K562 (cell line): ENCODE data around the gene TMEM88. TPM values are rescaled to one million over a fixed set of nuclear protein-coding genes. Genes with fewer than 3 reads are reported as not detected.

Experiments used
- ATAC-seq: fragments of 200-7000 bp; cut with Tn5 transposase; 3 replicates; pipeline ENCODE4 v1.9.1; 2020; ENCODE audit warnings: moderate library complexity
- BruUV-seq: library from RNA; stranded (reverse); fragments of 400-500 nt; replicated peaks from 2 replicates; lab custom pipeline; 2021; lab: Mats Ljungman, UMichigan
- CTCF ChIA-PET: fragments of 300-600 bp; formaldehyde crosslinking; extraction: SDS; loops from one replicate; lab custom pipeline; 2021; ENCODE audit warnings: low intra/inter-chr PET ratio; lab: Yijun Ruan, JAX
- POLR2A ChIA-PET: fragments of 300-600, 350-650 bp; sonication (Branson Sonifier 250); formaldehyde crosslinking; extraction: SDS; loops from one replicate; lab custom pipeline; 2021; ENCODE audit warnings: antibody characterized with exemption, inconsistent platforms; lab: Yijun Ruan, JAX
- DNase-seq, 4 experiments: peaks; one replicate each; pipeline versions ENCODE4 v3.0.0 to v3.0.0-alpha.2; 2011 to 2018; ENCODE audit warnings: low spot score in 3 of 4, mixed read lengths in 3 of 4; ENCODE audit errors: extremely low read depth in 1 of 4
- FAIRE-seq: peaks from 2 replicates; lab custom pipeline; 2011; peaks lifted over from hg19 to GRCh38; lab: Jason Lieb, UNC
- H2AFZ ChIP-seq: 2 replicates; pipeline ENCODE4 v1.6.0; 2011; ENCODE audit warnings: low read depth, low read length, control low read depth, inconsistent platforms
- H3K27ac ChIP-seq: fragments of 200-600 bp; 3 replicates; pipeline ENCODE4 v1.8.0; 2011; ENCODE audit warnings: low read depth, mild to moderate bottlenecking, control low read depth, inconsistent platforms, low read length, moderate library complexity, mixed read lengths; ENCODE audit errors: extremely low read depth
- H3K27me3 ChIP-seq, 2 experiments: fragments of 300-600 bp in 1 of 2; 2 replicates in 1 of 2; 3 replicates in 1 of 2; pipeline versions ENCODE4 v1.6.0 to v1.8.0; 2011; ENCODE audit warnings: inconsistent platforms in 2 of 2, low read length in 2 of 2, mild to moderate bottlenecking in 1 of 2, mixed read lengths in 1 of 2, moderate library complexity in 1 of 2; ENCODE audit not compliant: control insufficient read depth in 2 of 2, insufficient read depth in 2 of 2
- H3K36me3 ChIP-seq: fragments of 300-600 bp; 3 replicates; pipeline ENCODE4 v1.8.0; 2011; ENCODE audit warnings: mild to moderate bottlenecking, low read length, inconsistent platforms; ENCODE audit not compliant: control insufficient read depth, insufficient read depth
- H3K4me1 ChIP-seq, 2 experiments: fragments of 200-600 bp in 1 of 2; replicated peaks in 1 of 2; 2 replicates in 1 of 2; 3 replicates in 1 of 2; pipeline versions ENCODE4 v1.5.1 to v1.8.0; 2011; ENCODE audit warnings: inconsistent platforms in 2 of 2, low read length in 2 of 2, mild to moderate bottlenecking in 1 of 2, mixed read lengths in 1 of 2, moderate library complexity in 1 of 2; ENCODE audit not compliant: control insufficient read depth in 2 of 2, insufficient read depth in 2 of 2
- H3K4me2 ChIP-seq: 2 replicates; pipeline ENCODE4 v1.6.1; 2011; ENCODE audit warnings: low read length, control low read depth, inconsistent platforms, mixed read lengths; ENCODE audit not compliant: insufficient read depth
- H3K4me3 ChIP-seq: fragments of 200-600 bp; sonication (generic), shearing (Covaris generic); 2 replicates; pipeline ENCODE4 v1.5.1; 2016; ENCODE audit warnings: control low read depth, inconsistent platforms
- H3K79me2 ChIP-seq: fragments of 200-600 bp; 3 replicates; pipeline ENCODE4 v1.8.0; 2011; ENCODE audit warnings: low read length, inconsistent platforms; ENCODE audit not compliant: control insufficient read depth, insufficient read depth
- H3K9ac ChIP-seq, 2 experiments: 2 replicates each; pipeline versions ENCODE4 v1.6.0 to v1.6.1; 2011; ENCODE audit warnings: low read depth in 2 of 2, low read length in 2 of 2, control low read depth in 1 of 2, inconsistent platforms in 1 of 2, mild to moderate bottlenecking in 1 of 2, mixed read lengths in 1 of 2; ENCODE audit not compliant: insufficient read depth in 1 of 2
- H3K9me1 ChIP-seq: one replicate; pipeline ENCODE4 v1.6.0; 2011; ENCODE audit warnings: inconsistent platforms, mild to moderate bottlenecking, low read length, moderate library complexity; ENCODE audit not compliant: control insufficient read depth, insufficient read depth
- H3K9me3 ChIP-seq: replicated peaks from 2 replicates; pipeline ENCODE4 v1.5.1; 2011; ENCODE audit warnings: low read depth, low read length, inconsistent platforms; ENCODE audit not compliant: control insufficient read depth, insufficient read depth
- H4K20me1 ChIP-seq: replicated peaks from 2 replicates; pipeline ENCODE4 v1.6.1; 2011; ENCODE audit warnings: low read length, inconsistent platforms, mixed read lengths; ENCODE audit not compliant: control insufficient read depth, insufficient read depth
- DDX20 ChIP-seq: fragments of 450-650 bp; IDR thresholded peaks from 2 replicates; pipeline ENCODE4 v1.6.1; 2016; ENCODE audit warnings: missing genetic modification characterization, low read depth, mild to moderate bottlenecking, missing compliant biosample characterization, moderate library complexity
- DIDO1 ChIP-seq: fragments of 450-650 bp; IDR thresholded peaks from 2 replicates; pipeline ENCODE4 v1.6.1; 2016; ENCODE audit warnings: low read depth, missing biosample characterization, missing genetic modification characterization
- GTF2F1 ChIP-seq: IDR thresholded peaks from 2 replicates; pipeline ENCODE4 v1.6.1; 2011; ENCODE audit warnings: low read depth, low read length, improper control_type of control experiment
- HDAC6 ChIP-seq: IDR thresholded peaks from 2 replicates; pipeline ENCODE4 v1.6.1; 2012; ENCODE audit warnings: low read depth, mild to moderate bottlenecking, control low read depth, inconsistent platforms, low read length, moderate library complexity
- HMG20B ChIP-seq: fragments of 250-450 bp; sonication (Bioruptor Pico); IDR thresholded peaks from 2 replicates; pipeline ENCODE4 v1.5.0; 2021; ENCODE audit warnings: mild to moderate bottlenecking
- KAT2B ChIP-seq: IDR thresholded peaks from one replicate; pipeline ENCODE4 v1.6.1; 2012; ENCODE audit warnings: low read depth, mild to moderate bottlenecking, control low read depth, inconsistent platforms, low read length, moderate library complexity
- PHF20 ChIP-seq: fragments of 450-650 bp; IDR thresholded peaks from 2 replicates; pipeline ENCODE4 v1.6.1; 2018; ENCODE audit not compliant: partially characterized antibody
- SRSF1 ChIP-seq: fragments of 200-400 bp; formaldehyde crosslinking; IDR thresholded peaks from 2 replicates; pipeline ENCODE4 v1.6.1; 2017; ENCODE audit warnings: mild to moderate bottlenecking, low read depth, low read length, moderate library complexity
- ZNF347 ChIP-seq: fragments of 450-650 bp; formaldehyde crosslinking; IDR thresholded peaks from 2 replicates; pipeline ENCODE4 v1.4.0; 2020; ENCODE audit warnings: low read depth, mild to moderate bottlenecking, moderate library complexity
- WGBS: fragments of 100-300 bp; shearing (Covaris generic); methylation state at CpG from one replicate; pipeline ENCODE4 v1.1.6; 2016; ENCODE audit warnings: low coverage, mixed read lengths; ENCODE audit not compliant: insufficient coverage; ENCODE audit errors: missing lambda C conversion rate; 5-methylcytosine and 5-hydroxymethylcytosine counted together
- in situ Hi-C: fragments of 300-500 bp; cut with MboI; formaldehyde crosslinking; loops from 4 replicates; pipeline ENCODE4 v1.15.0; 2018; ENCODE audit warnings: inconsistent platforms, mixed read lengths
- intact Hi-C: fragments of 100-400 bp; cut with micrococcal nuclease; formaldehyde crosslinking; loops from 2 replicates; pipeline ENCODE4 v1.14.2; 2022
- polyA plus RNA-seq, 8 experiments: library from polyadenylated mRNA; depleted of rRNA in 4 of 8; stranded (reverse) in 5 of 8; unstranded in 3 of 8; fragments of >200 nt; fragmentation: Nextera tagmentation in 2 of 8; fragmentation: Illumina TruSeq in 1 of 8; extraction: Ambion mirVana in 2 of 8; extraction: Trizol in 1 of 8; gene quantifications; 2 replicates each; pipeline versions ENCODE4 v1.2.1 to v1.2.3, GENCODE V29; 2011 to 2014; ENCODE audit warnings: inconsistent platforms in 1 of 8, missing spikeins in 1 of 8
- total RNA-seq, 7 experiments: library from RNA; depleted of rRNA in 6 of 7; stranded (reverse); fragments of >200 nt in 6 of 7; fragmentation: Illumina TruSeq in 2 of 7; extraction: Trizol in 2 of 7; gene quantifications; 2 replicates each; pipeline versions ENCODE4 v1.2.1 to v1.2.3, GENCODE V29; 2011 to 2021; ENCODE audit warnings: low replicate concordance in 1 of 7
- TF ChIP-seq, protein P1 (sequence below): fragments of 450-650 bp; formaldehyde crosslinking; IDR thresholded peaks from 2 replicates; pipeline ENCODE4 v1.4.0; 2022; ENCODE audit warnings: missing genetic modification characterization

The TMEM88 gene
- total and polyA plus RNA-seq, 9 of the 15 experiments (the other 6 are each of a cell fraction or from before 2014, with no cell fraction given): 0.10 to 1.4 (median 0.36) TPM; not detected in 3

DNA sequence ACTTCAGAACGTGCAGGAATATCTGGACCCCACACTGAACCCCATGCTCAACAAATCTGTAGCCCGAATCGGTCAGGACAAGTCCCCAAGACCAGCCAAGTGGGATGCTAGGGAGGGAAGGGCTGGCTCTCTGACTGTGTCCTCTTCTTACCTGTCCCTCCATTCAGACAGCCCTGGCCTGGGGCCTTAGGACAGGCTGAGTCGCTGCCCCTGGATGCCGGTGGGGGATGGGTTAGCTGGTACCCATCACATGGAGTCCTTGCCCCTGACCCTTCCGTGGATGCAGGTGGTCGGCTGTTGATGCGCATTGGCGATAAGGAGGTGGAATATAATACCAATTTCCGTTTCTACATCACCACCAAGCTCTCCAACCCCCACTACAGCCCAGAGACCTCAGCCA, 36.8 kb upstream of the TMEM88 start:
- intact Hi-C loops: no loop called here
- FAIRE-seq: no peak
- Histone ChIP-seq H3K9me1 (no peaks in the 10 kb centered on the region), H3K27ac (no peak overlapping the region), H3K36me3 (no peaks in the 10 kb centered on the region), H3K4me3 (no peak overlapping the region), H3K4me1 (no peaks in the 10 kb centered on the region; a peak in 1 of 5 replicates), H3K9ac (no peak overlapping the region), H3K4me2 (no peak overlapping the region), H2AFZ (no peak overlapping the region), H3K9me3 (no peaks in the 10 kb centered on the region), H3K27me3 (peaks cover 15 to 61% of the 10 kb centered on the region in 2 experiments), H4K20me1 (no peaks in the 10 kb centered on the region; the same call in 1 of the 2 replicates), H3K79me2 (no peaks in the 10 kb centered on the region)
- ChIA-PET CTCF (no interaction called here), POLR2A (interaction anchor here (0.7 kb wide), 1 partner anchor 70 kb away, joined by 3 read pairs; no protein-coding TSS in a partner anchor)
- in situ Hi-C loops: no loop called here
- no TSS peak for BruUV-seq
- no peak for DNase-seq
- no peak for ATAC-seq
- no peak for TF ChIP-seq SRSF1
- TF ChIP-seq, protein P1, sequence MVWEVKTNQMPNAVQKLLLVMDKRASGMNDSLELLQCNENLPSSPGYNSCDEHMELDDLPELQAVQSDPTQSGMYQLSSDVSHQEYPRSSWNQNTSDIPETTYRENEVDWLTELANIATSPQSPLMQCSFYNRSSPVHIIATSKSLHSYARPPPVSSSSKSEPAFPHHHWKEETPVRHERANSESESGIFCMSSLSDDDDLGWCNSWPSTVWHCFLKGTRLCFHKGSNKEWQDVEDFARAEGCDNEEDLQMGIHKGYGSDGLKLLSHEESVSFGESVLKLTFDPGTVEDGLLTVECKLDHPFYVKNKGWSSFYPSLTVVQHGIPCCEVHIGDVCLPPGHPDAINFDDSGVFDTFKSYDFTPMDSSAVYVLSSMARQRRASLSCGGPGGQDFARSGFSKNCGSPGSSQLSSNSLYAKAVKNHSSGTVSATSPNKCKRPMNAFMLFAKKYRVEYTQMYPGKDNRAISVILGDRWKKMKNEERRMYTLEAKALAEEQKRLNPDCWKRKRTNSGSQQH (CRISPR knock-in tag): no peak
- TF ChIP-seq ZNF347 (CRISPR knock-in tag): no peak
- no peak for TF ChIP-seq PHF20
- TF ChIP-seq KAT2B: no peak
- no peak for TF ChIP-seq HMG20B (CRISPR knock-in tag)
- TF ChIP-seq DIDO1 (tag): no peak
- no peak for TF ChIP-seq DDX20 (tag)
- no peak for TF ChIP-seq HDAC6
- TF ChIP-seq GTF2F1: no peak
- 6% methylated on average over 4 of the region's 10 CpGs for WGBS
